CD4-positive, alpha-beta memory T cell (primary cell): ENCODE measurements around the gene OPCML. TPM values are rescaled to one million over a fixed set of nuclear protein-coding genes. Genes with fewer than 3 reads are reported as not detected.

ENCODE experiments used
- CTCF ChIA-PET: fragments of 350-600 bp; sonication (Branson Sonifier 250); formaldehyde crosslinking; loops from one replicate; lab custom pipeline; 2021; ENCODE audit warnings: inconsistent platforms; ENCODE audit not compliant: partially characterized antibody; lab: Charles Lee
- POLR2A ChIA-PET: fragments of 350-600 bp; sonication (Branson Sonifier 250); formaldehyde crosslinking; loops from one replicate; lab custom pipeline; 2021; ENCODE audit not compliant: partially characterized antibody; lab: Charles Lee
- DNase-seq, 5 donors: peaks; one replicate each; pipeline versions ENCODE4 v3.0.0 to v3.0.0-alpha.2; 2020 to 2022; ENCODE audit warnings: mixed read lengths in 1 of 5
- H3K27ac ChIP-seq: one replicate; pipeline ENCODE4 v1.7.0; 2013; ENCODE audit warnings: low read depth, low read length
- H3K27me3 ChIP-seq: 2 replicates; pipeline ENCODE4 v1.7.0; 2013; ENCODE audit warnings: mild to moderate bottlenecking, low read length, moderate library complexity; ENCODE audit not compliant: insufficient read depth
- H3K36me3 ChIP-seq: 2 replicates; pipeline ENCODE4 v1.7.0; 2013; ENCODE audit warnings: mild to moderate bottlenecking, low read length, moderate library complexity; ENCODE audit not compliant: insufficient read depth
- H3K4me1 ChIP-seq: 2 replicates; pipeline ENCODE4 v1.7.0; 2013; ENCODE audit warnings: mild to moderate bottlenecking, low read length, moderate library complexity; ENCODE audit not compliant: insufficient read depth
- H3K4me3 ChIP-seq, 2 donors: one replicate each; pipeline ENCODE4 v1.7.0; 2013; ENCODE audit warnings: low read length in 2 of 2, mild to moderate bottlenecking in 1 of 2
- H3K9me3 ChIP-seq, 2 donors: one replicate each; pipeline ENCODE4 v1.7.0; 2013; ENCODE audit warnings: low read length in 2 of 2, control low read depth in 1 of 2; ENCODE audit not compliant: control insufficient read depth in 1 of 2
- H3K27ac Mint-ChIP-seq, 7 donors: one replicate each; pipeline ENCODE4 v1.8.0; 2020 to 2021; ENCODE audit warnings: mixed read lengths in 7 of 7, mild to moderate bottlenecking in 6 of 7, inconsistent platforms in 3 of 7, moderate library complexity in 3 of 7
- H3K27me3 Mint-ChIP-seq, 2 donors: one replicate each; pipeline ENCODE4 v1.8.0; 2020 to 2021; ENCODE audit warnings: mixed read lengths in 2 of 2
- H3K36me3 Mint-ChIP-seq, 2 donors: one replicate each; pipeline ENCODE4 v1.8.0; 2020 to 2021; ENCODE audit warnings: mixed read lengths in 2 of 2, inconsistent platforms in 1 of 2, mild to moderate bottlenecking in 1 of 2
- H3K4me1 Mint-ChIP-seq, 4 donors: one replicate each; pipeline ENCODE4 v1.8.0; 2020 to 2021; ENCODE audit warnings: mixed read lengths in 4 of 4, mild to moderate bottlenecking in 1 of 4
- H3K4me3 Mint-ChIP-seq, 8 donors: one replicate each; pipeline ENCODE4 v1.8.0; 2020 to 2021; ENCODE audit warnings: mixed read lengths in 8 of 8, mild to moderate bottlenecking in 7 of 8, moderate library complexity in 6 of 8, inconsistent platforms in 3 of 8
- H3K9me3 Mint-ChIP-seq, 8 donors: one replicate each; pipeline ENCODE4 v1.8.0; 2020 to 2021; ENCODE audit warnings: mixed read lengths in 8 of 8, mild to moderate bottlenecking in 5 of 8, inconsistent platforms in 3 of 8, moderate library complexity in 1 of 8
- intact Hi-C: fragments of 100-400 bp; cut with micrococcal nuclease; formaldehyde crosslinking; loops from one replicate; pipeline ENCODE4 v1.15.1; 2023
- polyA plus RNA-seq, 2 donors: library from polyadenylated mRNA; unstranded; fragments of 300-500 nt; fragmentation: Illumina TruSeq; gene quantifications; one replicate each; pipeline ENCODE4 v1.2.3, GENCODE V29; 2021
- total RNA-seq, 2 experiments: library from RNA; stranded (reverse); gene quantifications; one replicate each; pipeline ENCODE4 v1.2.3, GENCODE V29; 2021

The OPCML gene
- total and polyA plus RNA-seq, 4 experiments from 2014 or later = not detected

DNA sequence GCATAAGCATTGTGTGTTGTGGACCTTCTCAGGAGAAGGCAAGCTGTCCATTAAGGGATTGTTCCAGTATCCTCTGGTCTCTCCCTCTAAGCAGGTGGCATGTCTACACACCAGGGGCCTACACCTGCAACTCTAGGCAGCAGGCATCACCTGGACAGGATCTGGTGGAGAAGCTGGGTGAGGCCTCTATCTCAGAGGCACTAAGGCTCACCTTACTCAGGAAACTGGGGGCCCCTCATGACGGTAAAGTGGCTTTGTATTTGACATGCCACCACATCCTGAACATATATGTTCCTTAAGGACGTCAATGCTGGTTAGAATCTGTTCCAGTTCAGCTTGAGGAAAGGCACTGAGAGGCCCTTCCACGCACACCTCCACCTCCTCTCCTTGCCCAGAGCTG, 891.3 kb downstream of the OPCML start:
- peaks cover 0 to 7% (median 3%) of the 10 kb centered on the region in 4 donors for H3K4me1 Mint-ChIP-seq
- DNase-seq = peak in 2 of 5 donors; percentile 8 to 39
- Histone ChIP-seq H3K4me3 (no peak overlapping the region), H3K9me3 (no peaks in the 10 kb centered on the region), H3K27ac (no peak overlapping the region), H3K36me3 (no peaks in the 10 kb centered on the region), H3K4me1 (peaks cover 3% of the 10 kb centered on the region), H3K27me3 (no peaks in the 10 kb centered on the region)
- ChIA-PET POLR2A (no interaction called here), CTCF (no interaction called here)
- no peak overlapping the region for H3K4me3 Mint-ChIP-seq
- H3K36me3 Mint-ChIP-seq = no peaks in the 10 kb centered on the region
- peaks cover 0 to 3% (median 0%) of the 10 kb centered on the region in 8 donors for H3K9me3 Mint-ChIP-seq
- intact Hi-C loops = no loop called here
- peak overlapping the region in 1 of 7 donors; percentile 61 for H3K27ac Mint-ChIP-seq
- peaks cover 0 to 2% of the 10 kb centered on the region in 2 donors for H3K27me3 Mint-ChIP-seq

DNA sequence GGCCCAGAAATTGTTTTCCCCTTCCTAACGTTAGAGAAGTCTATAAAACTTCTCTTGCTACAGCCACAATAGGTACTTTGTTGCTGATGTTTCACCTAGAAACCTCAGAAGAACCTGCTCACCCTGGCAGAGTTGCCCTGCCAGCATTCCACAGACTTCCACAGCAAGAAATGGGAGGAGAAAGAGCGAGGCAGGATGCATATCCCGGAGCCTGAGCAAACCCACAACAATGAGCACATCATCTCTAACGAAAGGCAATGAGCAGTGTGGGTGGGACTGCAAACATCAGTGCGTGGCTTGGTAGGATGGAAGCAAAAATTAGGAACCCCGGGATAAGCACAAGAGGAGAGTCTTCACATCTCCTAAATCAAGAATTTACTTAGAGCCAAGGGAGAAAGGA, 892.3 kb downstream of the OPCML start:
- ChIA-PET POLR2A (no interaction called here), CTCF (no interaction called here)
- Mint-ChIP-seq H3K27ac (no peak overlapping the region), H3K9me3 (peaks cover 0 to 3% (median 0%) of the 10 kb centered on the region in 8 donors), H3K27me3 (peaks cover 0 to 2% of the 10 kb centered on the region in 2 donors), H3K36me3 (no peaks in the 10 kb centered on the region), H3K4me1 (peaks cover 0 to 7% (median 3%) of the 10 kb centered on the region in 4 donors), H3K4me3 (no peak overlapping the region)
- Histone ChIP-seq H3K27me3 (no peaks in the 10 kb centered on the region), H3K36me3 (no peaks in the 10 kb centered on the region), H3K4me1 (peaks cover 3% of the 10 kb centered on the region), H3K27ac (no peak overlapping the region), H3K4me3 (no peak overlapping the region), H3K9me3 (no peaks in the 10 kb centered on the region)
- intact Hi-C loops = no loop called here
- DNase-seq = no peak

DNA sequence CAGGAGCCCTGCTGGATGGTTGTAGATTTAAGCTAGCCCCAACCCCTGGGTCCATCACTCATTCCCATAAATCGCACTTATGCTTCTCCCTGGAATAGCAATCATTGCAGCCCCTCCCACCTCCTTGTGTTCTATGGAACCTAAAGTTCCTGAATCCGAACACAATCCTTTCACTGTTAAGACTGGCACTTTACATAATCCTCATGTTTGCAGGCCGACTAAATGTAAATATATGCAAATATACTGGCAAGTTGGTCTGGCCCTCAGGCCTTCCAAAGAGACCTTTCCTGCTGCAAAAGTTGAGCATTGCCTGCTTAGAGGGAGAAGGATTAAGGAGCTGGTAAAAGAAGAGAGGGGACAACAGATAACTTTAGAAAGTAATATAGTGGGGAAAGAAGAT, 892.9 kb downstream of the OPCML start:
- Histone ChIP-seq H3K4me3 (no peak overlapping the region), H3K36me3 (no peaks in the 10 kb centered on the region), H3K4me1 (peaks cover 3% of the 10 kb centered on the region), H3K27ac (no peak overlapping the region), H3K9me3 (no peaks in the 10 kb centered on the region), H3K27me3 (no peaks in the 10 kb centered on the region)
- Mint-ChIP-seq H3K4me1 (peaks cover 0 to 7% (median 3%) of the 10 kb centered on the region in 4 donors), H3K27me3 (peaks cover 0 to 2% of the 10 kb centered on the region in 2 donors), H3K9me3 (peaks cover 0 to 3% (median 0%) of the 10 kb centered on the region in 8 donors), H3K27ac (no peak overlapping the region), H3K4me3 (no peak overlapping the region), H3K36me3 (no peaks in the 10 kb centered on the region)
- intact Hi-C loops = no loop called here
- DNase-seq = no peak
- POLR2A ChIA-PET = no interaction called here
- CTCF ChIA-PET = no interaction called here

DNA sequence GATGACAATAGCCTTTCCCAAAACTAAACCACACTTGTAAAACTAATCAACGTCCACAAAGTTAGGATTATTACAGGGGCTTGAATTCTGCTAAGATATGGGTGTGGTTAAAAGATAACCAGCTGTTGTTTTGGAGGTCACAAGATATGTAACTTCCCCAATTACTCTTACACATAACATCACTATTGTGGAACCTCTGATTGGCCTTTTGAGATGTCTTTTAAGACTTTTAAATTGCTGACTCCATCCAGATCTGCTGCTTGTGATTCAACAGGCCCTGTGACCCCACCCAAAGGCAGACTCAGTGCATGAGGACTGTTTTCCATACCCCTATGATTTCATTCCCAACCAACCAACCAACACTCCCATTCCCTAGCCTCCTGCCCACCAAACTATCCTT, 893.9 kb downstream of the OPCML start:
- Mint-ChIP-seq H3K27me3 (peaks cover 0 to 2% of the 10 kb centered on the region in 2 donors), H3K9me3 (peaks cover 0 to 4% (median 0%) of the 10 kb centered on the region in 8 donors), H3K36me3 (no peaks in the 10 kb centered on the region), H3K27ac (no peak overlapping the region), H3K4me1 (peaks cover 0 to 7% (median 3%) of the 10 kb centered on the region in 4 donors), H3K4me3 (no peak overlapping the region)
- H3K27ac ChIP-seq = no peak overlapping the region
- intact Hi-C loops = no loop called here
- no peaks in the 10 kb centered on the region for H3K36me3 ChIP-seq
- H3K4me1 ChIP-seq = peaks cover 3% of the 10 kb centered on the region
- DNase-seq = no peak
- no peak overlapping the region for H3K4me3 ChIP-seq
- no peaks in the 10 kb centered on the region for H3K9me3 ChIP-seq
- ChIA-PET CTCF (no interaction called here), POLR2A (no interaction called here)
- H3K27me3 ChIP-seq = no peaks in the 10 kb centered on the region

DNA sequence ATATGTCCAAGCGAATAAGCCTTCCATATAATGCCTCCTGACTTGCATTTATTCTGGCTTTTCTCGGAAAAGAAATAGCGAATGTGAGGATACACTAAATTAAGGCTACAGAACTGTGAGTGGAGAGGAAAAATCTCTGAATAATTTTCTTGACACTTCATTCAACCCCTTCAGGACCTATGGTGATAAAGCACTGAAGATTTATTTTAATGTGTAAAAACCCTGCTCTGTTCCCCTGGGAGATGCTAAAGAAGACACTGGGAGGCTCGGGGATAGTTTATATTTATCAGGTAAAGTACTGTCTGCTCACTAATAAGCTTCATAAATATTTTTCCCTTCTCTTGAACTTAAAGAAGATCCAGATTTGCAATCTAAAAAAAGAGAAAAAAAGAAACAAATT, 895.8 kb downstream of the OPCML start:
- Histone ChIP-seq H3K36me3 (no peaks in the 10 kb centered on the region), H3K4me3 (no peak overlapping the region), H3K4me1 (peaks cover 3% of the 10 kb centered on the region), H3K27me3 (no peaks in the 10 kb centered on the region), H3K27ac (no peak overlapping the region), H3K9me3 (no peaks in the 10 kb centered on the region)
- H3K27me3 Mint-ChIP-seq = peaks cover 2% of the 10 kb centered on the region in 2 donors
- no peak overlapping the region for H3K4me3 Mint-ChIP-seq
- intact Hi-C loops = no loop called here
- no peaks in the 10 kb centered on the region for H3K36me3 Mint-ChIP-seq
- no peak for DNase-seq
- no peak overlapping the region for H3K27ac Mint-ChIP-seq
- POLR2A ChIA-PET = no interaction called here
- CTCF ChIA-PET = no interaction called here
- peaks cover 0 to 4% (median 0%) of the 10 kb centered on the region in 8 donors for H3K9me3 Mint-ChIP-seq
- H3K4me1 Mint-ChIP-seq = peaks cover 0 to 7% (median 3%) of the 10 kb centered on the region in 4 donors

DNA sequence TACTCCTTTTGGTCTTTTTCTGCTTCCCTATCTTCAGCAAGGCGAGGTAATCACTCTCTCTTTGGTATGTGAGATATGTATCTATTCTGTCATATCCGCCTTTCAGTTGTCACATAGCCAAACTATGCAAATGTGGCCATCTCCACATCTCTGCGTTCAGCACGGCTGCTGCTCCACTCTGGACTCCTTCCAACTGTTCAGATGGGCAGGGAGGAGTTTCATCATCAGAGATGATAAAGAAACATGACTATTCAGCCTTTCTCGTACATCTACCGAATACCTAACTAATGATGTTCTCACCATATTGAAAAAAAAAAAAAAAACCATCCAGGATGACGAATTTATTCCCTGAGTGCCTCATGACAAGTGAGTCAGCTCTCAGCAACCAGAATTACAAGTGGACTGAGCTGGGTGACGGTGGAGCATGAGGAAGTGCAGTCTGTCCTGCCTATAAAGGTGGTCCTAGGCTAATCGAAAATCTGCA, 899.6 kb downstream of the OPCML start:
- H3K36me3 ChIP-seq = no peaks in the 10 kb centered on the region
- H3K9me3 ChIP-seq = no peaks in the 10 kb centered on the region
- intact Hi-C loops = no loop called here
- Mint-ChIP-seq H3K27me3 (peaks cover 0 to 2% of the 10 kb centered on the region in 2 donors), H3K36me3 (no peaks in the 10 kb centered on the region), H3K9me3 (peaks cover 0 to 5% (median 0%) of the 10 kb centered on the region in 8 donors), H3K4me3 (no peak overlapping the region), H3K27ac (peak overlapping the region in 1 of 7 donors; percentile 54), H3K4me1 (no peaks in the 10 kb centered on the region)
- ChIA-PET CTCF (no interaction called here), POLR2A (no interaction called here)
- no peaks in the 10 kb centered on the region for H3K4me1 ChIP-seq
- no peak for DNase-seq
- H3K27me3 ChIP-seq = no peaks in the 10 kb centered on the region
- no peak overlapping the region for H3K4me3 ChIP-seq
- no peak overlapping the region for H3K27ac ChIP-seq

DNA sequence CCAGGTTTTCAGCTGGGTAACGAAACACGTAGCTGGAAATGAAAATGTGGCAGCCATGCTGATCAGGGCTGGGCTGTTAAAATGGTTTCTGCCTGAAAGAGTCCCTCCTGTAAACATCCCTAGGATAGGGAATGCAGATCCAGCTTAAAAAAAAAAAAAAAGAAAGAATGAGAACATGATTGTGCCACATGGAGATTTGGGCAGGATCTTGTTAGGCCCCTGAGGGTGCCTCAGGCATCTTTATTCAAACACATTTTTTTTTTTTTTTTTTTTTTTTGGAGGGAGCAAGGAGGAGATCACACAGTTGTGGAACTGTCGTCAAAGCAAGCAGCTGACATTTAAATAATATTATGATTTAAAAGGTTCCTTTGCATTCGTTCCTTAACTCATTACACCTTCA, 900.3 kb downstream of the OPCML start:
- peaks cover 0 to 7% (median 0%) of the 10 kb centered on the region in 8 donors for H3K9me3 Mint-ChIP-seq
- intact Hi-C loops = no loop called here
- H3K4me3 Mint-ChIP-seq = no peak overlapping the region
- H3K4me3 ChIP-seq = no peak overlapping the region
- H3K36me3 ChIP-seq = no peaks in the 10 kb centered on the region
- no peak overlapping the region for H3K27ac Mint-ChIP-seq
- peaks cover 0 to 2% of the 10 kb centered on the region in 2 donors for H3K27me3 Mint-ChIP-seq
- H3K4me1 Mint-ChIP-seq = no peaks in the 10 kb centered on the region
- ChIA-PET CTCF (no interaction called here), POLR2A (no interaction called here)
- no peaks in the 10 kb centered on the region for H3K27me3 ChIP-seq
- no peaks in the 10 kb centered on the region for H3K4me1 ChIP-seq
- no peaks in the 10 kb centered on the region for H3K9me3 ChIP-seq
- no peak overlapping the region for H3K27ac ChIP-seq
- H3K36me3 Mint-ChIP-seq = no peaks in the 10 kb centered on the region
- no peak for DNase-seq
